Daoy (cell line): ENCODE results near the gene YWHAE. TPM values are rescaled to one million over a fixed set of nuclear protein-coding genes. Genes with fewer than 3 reads are reported as not detected.
A peak's percentile ranks its signal among the peaks of the same experiment; 100 is the strongest.
"Not testable (repeated sequence)": the region's sequence is repeated elsewhere in the genome, so short reads cannot be mapped to it uniquely, and the experiment has no call there.

Source experiments
- DNase-seq: peaks from one replicate; pipeline ENCODE4 v3.0.0-alpha.2; 2015; ENCODE audit warnings: low read depth
- total RNA-seq: library from RNA; depleted of rRNA; stranded (reverse); fragments of >200 nt; shearing (Covaris generic); gene quantifications from 2 replicates; pipeline ENCODE4 v1.2.3, GENCODE V29; 2014; rRNA removed

The YWHAE gene
- 772 and 1,216 TPM in 2 replicates for total RNA-seq

DNA sequence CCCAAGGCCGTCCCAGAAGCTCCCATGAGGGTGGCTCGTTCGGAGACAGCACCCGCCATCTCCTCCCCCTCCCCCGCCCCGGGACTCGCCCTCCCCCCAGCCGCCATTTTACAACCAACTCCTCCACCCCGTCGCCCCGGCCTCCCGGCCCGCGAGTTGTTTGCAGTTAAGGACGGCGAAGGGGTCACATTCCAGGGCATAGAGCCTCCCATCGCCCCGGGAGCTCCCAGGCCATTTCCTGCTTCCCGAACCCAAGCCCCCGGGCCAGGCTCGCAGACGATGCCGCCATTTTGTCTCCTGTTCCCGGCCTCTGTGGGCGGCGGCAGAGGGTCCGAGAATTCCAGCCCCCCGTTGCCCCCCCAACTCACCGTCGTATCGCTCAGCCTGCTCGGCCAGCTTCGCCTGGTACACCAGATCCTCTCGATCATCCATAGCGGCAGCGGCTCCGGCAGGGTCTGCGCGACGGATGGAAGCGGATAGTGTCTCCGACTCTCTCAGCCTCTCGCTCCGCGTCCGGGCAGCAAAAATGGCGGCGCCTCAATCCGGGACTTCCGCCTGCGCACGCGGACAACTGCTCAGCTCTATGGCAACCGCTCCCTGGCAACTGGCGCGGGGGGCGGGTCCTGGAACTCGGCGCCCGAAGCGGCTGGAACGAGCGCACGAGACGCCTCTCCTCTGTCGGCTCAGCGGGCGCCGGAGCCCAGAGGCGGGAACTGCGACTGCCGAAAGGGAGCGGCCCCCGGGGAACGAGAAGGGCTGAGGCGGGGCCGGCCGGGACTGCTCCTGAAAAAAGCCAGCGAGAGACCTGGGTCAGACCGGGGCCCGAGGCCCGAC, at the start of gene YWHAE:
TSS of gene YWHAE (minus strand) at position 544 of the 834 bp plus-strand sequence. CDS start at position 432, 112 bp downstream.
- peak; percentile 99 for DNase-seq

DNA sequence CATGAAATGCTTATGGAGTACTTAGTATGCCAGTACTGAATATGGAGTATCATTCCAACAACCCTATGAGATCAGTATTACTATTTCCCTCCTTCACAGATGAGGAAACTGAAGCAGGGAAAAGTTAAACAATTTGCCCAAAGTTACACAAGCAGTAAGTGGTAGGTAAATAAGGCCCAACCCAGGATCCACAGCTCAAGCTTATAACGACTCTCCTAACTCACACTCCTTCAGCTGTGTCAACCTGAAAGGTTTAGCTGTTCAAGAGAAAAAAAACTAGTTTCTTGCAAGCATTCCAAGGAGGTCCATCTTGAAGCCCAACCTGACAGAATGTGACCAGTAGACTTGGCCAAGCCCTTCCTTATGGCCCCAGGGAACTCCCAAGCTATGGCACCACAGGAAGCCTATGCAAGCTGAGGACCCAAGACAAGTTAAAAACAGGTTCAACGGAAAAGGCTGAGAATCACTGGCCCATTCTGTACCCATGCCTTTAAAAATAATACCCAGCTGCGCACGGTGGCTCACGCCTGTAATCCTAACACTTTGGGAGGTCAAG, 49.5 kb upstream of the YWHAE start:
- no peak for DNase-seq

DNA sequence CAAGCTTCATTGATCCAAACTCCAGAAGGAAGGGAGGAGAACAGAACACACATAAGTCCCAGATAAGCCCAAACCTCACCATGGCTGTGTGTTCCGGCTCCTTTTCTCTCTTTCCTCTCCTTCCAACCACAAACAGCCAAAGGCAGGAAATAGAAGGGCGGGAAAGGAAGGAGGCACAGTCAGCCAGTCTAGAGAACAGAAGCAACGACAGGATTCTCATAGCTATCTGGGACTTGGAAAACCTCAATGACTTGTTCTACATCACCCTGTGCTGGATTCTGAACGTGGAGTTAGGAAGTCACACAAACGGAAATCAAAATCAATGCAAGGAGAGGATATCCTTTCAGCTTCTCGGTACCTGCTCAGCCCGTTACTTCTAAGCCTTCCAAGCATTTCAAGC, 47.0 kb upstream of the YWHAE start:
- no peak for DNase-seq

DNA sequence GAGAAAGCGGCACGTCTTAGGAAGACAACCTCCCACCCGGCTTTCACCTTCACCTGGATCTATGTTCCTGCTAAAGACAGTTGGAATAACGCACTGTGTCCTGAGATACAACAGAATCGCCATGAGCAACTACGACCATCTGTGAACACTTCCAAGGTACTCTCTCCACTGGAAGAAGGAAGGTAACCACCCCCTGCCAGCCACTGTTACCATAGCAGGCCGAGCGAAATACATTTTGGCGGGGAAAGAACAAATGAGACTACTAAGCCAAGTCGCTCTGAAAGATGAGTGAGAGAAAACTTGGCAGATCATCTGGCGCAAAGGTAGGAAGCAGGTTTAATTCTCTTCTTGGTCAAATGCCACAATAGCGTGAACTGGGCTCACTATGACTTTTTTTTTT, 46.2 kb upstream of the YWHAE start:
- DNase-seq, result no peak

DNA sequence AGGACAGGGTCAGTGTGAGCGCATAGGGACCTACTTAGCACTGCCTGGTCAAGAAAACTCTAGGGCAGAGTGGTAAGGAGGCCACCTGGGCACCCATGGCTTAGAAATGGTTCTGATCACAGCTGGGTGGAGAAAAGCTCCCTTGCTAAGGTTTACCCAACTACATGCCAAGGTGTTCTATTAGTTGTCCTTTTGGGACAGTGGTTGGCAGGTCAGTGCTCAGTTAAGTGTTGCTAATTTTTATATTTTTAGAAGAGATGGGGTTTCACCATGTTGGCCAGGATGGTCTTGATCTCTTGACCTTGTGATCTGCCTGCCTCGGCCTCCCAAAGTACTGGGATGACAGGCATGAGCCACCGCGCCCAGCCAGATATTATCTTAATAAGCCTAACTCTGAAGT, 45.7 kb upstream of the YWHAE start:
- DNase-seq, result not testable (repeated sequence)

DNA sequence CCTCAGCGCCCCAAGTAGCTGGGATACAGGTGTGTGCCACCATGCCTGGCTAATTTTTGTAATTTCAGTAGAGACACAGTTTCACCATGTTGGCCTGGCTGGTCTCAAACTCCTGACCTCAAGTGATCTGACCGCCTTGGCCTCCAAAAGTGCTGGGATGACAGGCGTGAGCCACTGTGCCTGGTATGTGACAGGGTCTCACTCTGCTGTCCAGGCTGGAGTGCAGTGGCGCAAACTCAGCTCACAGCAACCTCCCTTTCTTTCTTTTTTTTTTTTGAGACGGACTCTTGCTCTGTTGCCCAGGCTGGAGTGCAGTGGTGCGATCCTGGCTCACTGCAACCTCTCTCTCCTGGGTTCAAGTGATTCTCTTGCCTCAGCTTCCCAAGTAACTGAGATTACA, 42.7 kb upstream of the YWHAE start:
- DNase-seq, result not testable (repeated sequence)

DNA sequence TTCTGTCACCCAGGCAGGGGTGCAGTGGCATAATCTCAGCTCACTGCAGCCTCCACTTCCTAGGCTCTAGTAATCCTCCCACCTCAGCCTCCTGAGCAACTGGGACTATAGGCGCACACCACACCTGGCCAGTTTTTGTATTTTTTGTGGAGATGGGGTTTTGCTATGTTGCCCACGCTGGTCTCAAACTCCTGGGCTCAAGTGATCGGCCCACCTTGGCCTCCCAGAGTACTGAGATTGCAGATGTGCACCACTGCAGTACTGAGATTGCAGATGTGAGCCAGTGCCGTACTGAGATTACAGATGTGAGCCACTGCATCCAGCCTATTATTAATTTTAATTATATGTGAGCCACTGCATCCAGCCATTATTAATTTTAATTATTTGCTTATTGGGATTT, 42.2 kb upstream of the YWHAE start:
- no peak for DNase-seq

DNA sequence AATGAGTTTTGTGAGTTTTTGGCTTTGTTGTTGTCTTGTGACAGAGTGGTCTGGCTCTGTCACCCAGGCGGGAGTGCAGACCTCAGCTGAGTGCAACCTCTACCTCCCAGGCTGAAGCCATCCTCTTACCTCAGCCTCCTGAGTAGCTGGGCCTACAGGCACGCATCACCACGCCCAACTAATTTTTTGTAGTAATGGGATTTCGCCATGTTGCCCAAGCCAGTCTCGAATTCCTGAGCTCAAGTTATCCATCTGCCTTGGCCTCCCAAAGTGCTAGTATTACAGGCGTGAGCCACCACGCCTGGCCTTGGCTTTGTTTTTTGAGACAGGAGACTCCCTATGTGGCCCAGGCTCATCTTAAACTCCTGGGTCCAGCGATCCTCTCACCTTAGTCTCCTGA, 40.9 kb upstream of the YWHAE start:
- no peak for DNase-seq

DNA sequence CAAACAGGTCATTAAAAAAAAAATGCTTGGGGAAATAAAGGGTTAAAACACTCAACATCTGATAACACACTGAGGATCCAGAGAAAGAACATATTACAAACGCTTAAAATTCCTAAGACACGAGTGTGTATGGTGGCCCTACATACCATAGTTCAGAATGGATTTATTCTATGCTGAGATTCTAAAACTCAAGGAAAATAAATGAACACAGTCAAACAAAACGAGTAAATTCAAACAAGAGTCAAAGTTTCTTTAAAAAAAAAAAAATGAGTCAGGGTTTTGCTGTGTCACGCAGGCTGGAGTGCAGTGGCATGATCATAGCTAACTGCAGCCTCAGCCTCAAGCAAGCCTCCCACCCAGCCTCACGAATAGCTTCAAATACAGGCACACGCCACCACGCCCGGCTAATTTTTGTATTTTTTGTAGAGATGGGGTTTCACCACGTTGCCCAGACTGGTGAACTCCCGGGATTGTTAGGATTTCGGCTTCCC, 38.6 kb upstream of the YWHAE start:
- peak; percentile 29 for DNase-seq

DNA sequence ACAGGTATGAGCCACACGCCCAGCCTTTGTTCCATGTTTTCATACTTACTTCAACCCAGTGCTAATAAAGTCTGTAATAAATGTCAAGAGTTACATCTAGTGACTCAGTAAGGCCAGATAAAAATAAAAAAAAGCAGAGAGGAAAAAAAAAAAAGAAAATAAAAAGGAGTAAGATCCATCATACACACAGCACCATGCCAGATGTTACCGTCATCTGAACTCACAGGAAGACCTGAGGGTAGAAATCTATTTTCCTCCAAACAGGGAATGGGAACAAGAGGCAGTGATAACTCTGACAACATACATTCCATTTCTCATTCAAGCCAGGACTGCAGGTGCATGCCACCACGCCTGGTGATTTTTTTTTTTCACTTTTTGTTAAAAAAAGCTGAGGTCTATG, 35.3 kb upstream of the YWHAE start:
- DNase-seq, result no peak

DNA sequence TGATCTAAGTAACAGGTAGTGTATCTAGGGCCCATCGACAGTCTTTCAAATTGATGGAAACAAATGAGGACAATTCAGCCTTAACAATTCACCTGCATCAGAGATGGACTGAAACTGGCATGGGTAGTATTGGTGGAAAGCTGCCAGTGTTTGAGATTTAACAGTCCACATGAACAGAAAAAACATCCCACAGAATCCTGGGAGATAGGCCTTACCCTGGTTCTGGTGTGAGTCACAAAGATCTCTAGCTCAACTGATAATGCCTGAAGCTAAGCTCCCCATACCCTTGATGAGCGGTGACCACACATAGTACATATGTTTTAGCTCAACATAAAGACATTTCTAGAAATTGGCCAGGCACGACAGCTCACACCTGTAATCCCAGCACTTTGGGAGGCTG, 34.1 kb upstream of the YWHAE start:
- DNase-seq, result no peak

DNA sequence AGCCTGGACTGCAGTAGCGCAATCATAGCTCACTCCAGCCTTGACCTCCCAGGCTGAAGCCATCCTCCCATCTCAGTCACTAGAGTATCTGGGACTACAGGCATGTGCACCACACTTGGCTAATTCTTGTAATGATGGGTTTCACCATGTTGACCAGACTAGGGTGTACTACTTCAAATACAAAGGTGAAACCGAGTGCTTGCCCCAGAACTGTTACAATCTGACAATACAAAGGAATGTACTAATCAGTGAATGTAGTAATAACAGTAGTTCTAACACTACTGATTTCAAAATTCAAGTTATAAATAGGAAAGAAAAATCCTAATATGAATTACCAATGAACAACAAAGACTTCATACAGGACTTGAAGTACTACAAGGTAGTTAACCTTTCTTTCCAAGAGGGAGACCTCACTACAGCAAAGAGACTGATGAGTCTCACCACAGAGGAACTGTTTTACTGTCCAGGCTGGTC, 31.6 kb upstream of the YWHAE start:
- no peak for DNase-seq

DNA sequence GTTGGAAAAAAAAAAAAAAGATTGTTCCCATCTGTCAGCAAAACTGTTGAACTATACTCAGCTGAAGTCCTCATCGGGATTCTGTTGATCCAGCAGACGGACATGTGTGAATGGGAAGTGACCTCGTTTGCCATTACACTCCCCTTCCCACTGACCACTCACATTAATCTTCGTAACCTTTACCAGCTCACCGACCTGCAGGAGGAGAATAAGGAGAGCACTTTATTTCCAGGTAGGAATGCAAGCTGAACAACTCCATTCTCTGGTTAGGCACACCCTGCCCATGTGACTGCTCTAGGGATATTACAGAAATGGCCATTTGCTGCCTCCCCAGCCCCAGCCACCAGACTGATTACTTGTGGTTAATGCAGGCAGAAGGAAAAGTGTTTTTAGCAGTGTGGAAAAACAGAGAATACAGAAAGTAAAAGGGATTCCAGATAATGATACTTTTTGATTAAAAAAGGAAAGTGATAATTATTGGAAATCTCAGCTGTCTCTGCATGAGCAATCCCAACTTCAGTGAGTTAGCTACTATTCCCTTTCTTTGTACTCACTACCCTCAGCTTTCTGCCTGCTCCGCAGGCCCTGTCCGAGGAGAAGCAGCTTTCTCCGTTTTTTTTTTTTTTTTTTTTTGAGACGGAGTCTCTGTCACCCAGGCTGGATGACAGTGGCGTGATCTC, 23.6 kb upstream of the YWHAE start:
- peak; percentile 15 for DNase-seq

DNA sequence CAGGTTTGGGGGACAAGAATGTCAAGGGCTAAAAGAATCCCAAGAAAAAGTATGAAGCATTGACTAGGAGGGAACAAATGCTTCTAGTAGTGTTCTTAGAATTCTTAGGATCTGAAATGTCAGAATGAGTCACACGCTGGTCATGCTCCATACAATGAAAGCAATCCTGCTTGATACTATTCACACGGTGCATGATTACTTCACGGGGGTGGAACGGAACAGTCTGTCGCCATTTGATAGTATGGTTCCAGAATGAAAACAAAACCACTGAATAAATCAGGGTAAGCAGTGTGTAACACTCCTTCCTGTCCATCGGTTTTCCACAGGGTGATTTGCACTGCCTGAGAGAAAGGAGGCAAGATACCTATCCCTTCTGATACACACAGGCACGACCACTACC, 22.9 kb upstream of the YWHAE start:
- peak; percentile 97 for DNase-seq

DNA sequence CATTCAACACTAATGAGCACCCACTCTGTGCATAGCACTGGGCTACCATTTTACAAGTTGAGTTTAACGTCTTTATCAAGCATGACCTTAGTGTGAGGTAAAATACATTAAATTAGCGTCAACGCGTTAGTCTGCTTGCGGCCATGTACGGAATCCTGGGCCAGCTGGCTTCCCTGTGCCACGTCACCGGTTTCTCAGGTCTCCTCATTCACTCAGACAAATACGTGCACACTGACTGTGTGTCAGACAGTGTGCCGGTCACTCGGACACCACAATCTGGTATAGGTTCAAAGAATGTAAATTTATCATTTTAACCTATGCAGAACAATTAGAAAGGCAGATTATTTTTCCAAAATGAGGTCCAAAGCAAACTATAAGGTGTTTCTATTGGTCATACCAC, 21.4 kb upstream of the YWHAE start:
- no peak for DNase-seq

DNA sequence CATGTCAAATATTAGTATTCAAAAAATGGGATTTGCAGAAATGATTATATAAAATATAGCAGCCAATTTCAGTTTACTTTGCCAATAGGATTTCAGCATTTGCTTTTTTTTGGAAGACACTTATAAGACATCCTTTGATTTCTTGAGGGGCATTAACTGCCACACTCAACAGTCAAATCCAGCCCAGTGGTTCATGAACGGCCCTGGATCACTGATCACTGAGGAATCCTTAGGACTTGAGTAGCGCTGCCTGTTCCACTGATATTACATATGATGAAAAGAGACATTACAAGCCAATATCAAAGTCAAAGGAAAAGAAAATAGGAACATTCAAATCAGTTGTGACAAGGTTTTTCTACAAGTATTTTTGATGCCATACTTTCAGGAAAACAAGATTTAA, 21.0 kb upstream of the YWHAE start:
- DNase-seq, result no peak

DNA sequence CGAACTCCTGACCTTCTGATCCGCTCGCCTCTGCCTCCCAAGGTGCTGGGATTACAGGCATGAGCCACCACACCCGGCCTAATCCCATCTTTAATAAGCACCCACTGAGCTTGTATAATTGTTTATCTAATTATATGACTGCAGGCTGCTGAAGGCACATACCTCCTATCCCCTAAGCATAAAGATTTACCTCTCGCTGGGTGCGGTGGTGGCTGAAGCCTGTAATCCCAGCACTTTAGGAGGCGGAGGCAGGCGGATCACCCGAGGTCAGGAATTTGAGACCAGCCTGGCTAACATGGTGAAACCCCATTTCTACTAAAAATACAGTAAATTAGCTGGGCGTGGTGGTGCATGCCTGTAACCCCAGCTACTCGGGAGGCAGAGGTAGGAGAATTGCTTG, 20.1 kb upstream of the YWHAE start:
- no peak for DNase-seq

DNA sequence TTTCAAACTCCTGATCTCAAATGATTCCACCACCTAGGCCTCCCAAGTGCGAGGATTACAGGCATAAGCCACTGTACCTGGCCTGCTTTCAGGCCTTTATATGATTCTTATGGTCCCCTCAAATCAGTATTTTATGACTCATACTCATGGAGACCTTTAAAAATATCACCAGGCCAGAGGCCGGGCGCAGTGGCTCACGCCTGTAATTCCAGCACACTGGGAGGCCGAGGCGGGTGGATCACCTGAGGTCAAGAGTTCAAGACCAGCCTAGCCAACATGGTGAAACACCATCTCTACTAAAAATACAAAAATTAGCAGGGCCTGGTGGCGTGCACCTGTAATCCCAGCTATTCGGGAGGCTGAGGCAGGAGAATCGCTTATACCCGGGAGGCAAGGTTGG, 18.5 kb upstream of the YWHAE start:
- not testable (repeated sequence) for DNase-seq

DNA sequence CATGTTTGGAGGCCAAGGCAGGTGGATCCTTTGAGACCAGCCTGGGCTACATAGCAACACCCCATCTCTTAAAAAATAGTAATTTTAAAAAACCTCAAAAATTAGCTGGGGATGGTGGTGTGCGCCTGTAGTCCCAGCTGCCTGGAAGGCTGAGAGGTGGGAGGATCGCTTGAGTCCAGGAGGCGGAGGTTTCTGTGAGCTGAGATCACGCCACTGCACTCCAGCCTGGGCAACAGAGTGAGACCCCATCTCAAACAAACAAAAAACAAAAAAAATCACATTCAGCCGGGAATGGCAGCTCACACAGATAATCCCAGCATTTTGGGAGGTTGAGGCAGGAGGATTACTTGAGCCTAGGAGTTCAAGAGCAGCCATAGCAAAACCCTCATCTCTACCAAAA, 16.4 kb upstream of the YWHAE start:
- DNase-seq, result no peak

DNA sequence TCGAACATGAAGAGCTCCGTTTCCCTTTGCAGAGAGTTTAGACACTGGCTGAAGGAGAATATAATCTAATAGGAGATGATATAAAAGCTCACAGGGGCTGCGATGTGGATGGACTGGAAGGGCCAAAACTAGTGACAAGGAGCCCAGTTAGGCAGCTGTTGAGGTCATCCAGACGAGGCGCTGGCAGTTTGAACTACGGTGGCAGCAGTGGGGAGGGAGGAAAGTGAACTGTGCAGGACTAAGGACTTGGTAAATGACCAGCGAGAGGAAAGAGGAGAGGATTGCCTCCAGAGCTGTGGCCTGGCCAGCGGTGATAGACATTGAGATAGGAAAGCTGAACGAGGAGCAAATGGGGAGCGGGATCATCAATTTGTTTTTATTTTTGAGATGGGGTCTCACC, 14.6 kb upstream of the YWHAE start:
- DNase-seq, result no peak

DNA sequence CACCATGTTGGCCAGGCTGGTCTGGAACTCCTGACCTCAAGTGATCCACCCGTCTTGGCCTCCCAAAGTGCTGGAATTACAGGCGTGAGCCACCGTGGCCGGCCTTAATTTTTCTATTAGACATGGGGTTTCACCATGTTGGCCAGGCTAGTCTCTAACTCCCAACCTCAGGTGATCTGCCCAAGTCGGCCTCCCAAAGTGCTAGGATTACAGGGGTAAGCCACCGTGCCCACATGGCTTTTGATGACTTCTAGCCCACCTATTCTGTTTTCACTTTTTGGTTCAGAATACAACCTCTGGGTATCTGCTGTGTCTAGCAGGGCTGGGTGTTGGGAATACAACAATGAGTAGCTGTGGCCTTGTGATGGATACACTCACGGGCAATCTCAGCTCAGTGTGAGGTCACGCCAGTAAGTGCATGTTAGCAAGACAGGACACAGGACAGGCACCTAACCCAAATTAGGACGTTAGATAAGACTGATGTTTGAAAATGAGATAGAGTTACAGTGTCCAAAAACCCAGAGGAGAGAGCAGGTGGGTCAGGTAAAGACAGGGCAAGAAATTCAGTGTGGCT, 14.1 kb upstream of the YWHAE start:
- DNase-seq, result no peak

DNA sequence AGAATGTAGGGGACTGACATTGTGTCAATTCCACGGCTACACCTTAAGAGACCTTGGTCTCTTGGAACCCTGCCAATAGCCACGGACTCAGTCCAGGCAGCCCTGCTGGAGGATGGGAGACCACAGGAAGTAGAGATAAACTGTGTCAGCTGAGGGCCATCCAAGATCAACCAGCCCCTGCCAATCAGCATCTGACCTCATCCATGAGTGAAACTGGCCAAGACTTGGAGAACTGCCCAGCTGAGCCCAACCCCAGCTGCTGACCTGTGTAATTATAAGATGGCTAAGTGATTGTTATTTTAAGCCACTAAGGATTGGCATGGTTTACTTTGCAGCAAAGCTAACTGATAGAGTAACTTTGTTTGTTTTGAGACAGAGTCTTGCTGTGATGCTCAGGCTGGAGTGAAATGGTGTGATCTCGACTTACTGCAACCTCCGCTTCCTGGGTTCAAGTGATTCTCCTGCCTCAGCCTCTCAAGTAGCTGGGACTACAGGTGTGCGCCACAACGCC, 13.3 kb upstream of the YWHAE start:
- DNase-seq, result peak; percentile 88
